ENCODE measurements around the gene C2CD2.
"Not testable (repeated sequence)": the region's sequence is repeated elsewhere in the genome, so short reads cannot be mapped to it uniquely, and the experiment has no call there.

DNA sequence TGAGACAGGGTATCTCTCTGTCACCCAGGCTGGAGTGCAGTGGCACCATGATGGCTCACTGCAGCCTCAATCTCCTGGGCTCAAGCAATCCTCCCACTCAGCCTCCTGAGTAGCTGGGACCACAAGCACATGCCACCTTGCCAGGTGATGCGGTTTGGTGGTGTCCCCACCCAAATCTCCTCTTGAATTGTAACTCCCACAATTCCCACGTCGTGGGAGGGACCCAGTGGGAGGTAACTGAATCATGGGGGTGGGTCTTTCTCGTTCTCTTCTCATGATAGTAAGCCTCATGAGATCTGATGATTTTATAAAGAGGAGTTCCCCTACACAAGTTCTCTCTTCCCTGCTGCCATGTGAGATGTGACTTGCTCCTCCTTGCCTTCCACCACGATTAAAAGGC lies 40.8 kb upstream of the C2CD2 start:
- not testable (repeated sequence) for TF ChIP-seq POLR2A (IDR thresholded peaks at IDR 0.05)
- TF ChIP-seq, protein P1, sequence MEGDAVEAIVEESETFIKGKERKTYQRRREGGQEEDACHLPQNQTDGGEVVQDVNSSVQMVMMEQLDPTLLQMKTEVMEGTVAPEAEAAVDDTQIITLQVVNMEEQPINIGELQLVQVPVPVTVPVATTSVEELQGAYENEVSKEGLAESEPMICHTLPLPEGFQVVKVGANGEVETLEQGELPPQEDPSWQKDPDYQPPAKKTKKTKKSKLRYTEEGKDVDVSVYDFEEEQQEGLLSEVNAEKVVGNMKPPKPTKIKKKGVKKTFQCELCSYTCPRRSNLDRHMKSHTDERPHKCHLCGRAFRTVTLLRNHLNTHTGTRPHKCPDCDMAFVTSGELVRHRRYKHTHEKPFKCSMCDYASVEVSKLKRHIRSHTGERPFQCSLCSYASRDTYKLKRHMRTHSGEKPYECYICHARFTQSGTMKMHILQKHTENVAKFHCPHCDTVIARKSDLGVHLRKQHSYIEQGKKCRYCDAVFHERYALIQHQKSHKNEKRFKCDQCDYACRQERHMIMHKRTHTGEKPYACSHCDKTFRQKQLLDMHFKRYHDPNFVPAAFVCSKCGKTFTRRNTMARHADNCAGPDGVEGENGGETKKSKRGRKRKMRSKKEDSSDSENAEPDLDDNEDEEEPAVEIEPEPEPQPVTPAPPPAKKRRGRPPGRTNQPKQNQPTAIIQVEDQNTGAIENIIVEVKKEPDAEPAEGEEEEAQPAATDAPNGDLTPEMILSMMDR (IDR thresholded peaks at IDR 0.05), result not testable (repeated sequence)

Data from body of pancreas (tissue), 4 donors.